Nephron progenitor cell (in vitro differentiated cells): Measurements from ENCODE around the gene OR2A14.
"Not testable (repeated sequence)": the region's sequence is repeated elsewhere in the genome, so short reads cannot be mapped to it uniquely, and the experiment has no call there.

Source experiments
- DNase-seq: peaks from one replicate; pipeline ENCODE4 v3.0.0; 2021
- H3K27ac Mint-ChIP-seq: 2 replicates; pipeline ENCODE4 v1.8.0; 2021; ENCODE audit warnings: mild to moderate bottlenecking, moderate library complexity, mixed read lengths
- H3K27me3 Mint-ChIP-seq: 2 replicates; pipeline ENCODE4 v1.8.0; 2021; ENCODE audit warnings: mild to moderate bottlenecking, low read depth, mixed read lengths; ENCODE audit not compliant: poor library complexity
- H3K36me3 Mint-ChIP-seq: 2 replicates; pipeline ENCODE4 v1.8.0; 2021; ENCODE audit warnings: low read depth, mixed read lengths
- H3K4me1 Mint-ChIP-seq: 2 replicates; pipeline ENCODE4 v1.8.0; 2021; ENCODE audit warnings: mixed read lengths
- H3K4me3 Mint-ChIP-seq: 2 replicates; pipeline ENCODE4 v1.8.0; 2021; ENCODE audit warnings: mild to moderate bottlenecking, moderate library complexity, mixed read lengths
- H3K9me3 Mint-ChIP-seq: 2 replicates; pipeline ENCODE4 v1.8.0; 2021; ENCODE audit warnings: mild to moderate bottlenecking, moderate library complexity, mixed read lengths
- CTCF ChIP-seq: fragments of 200-600 bp; sonication (generic); IDR thresholded peaks from 2 replicates; pipeline ENCODE4 v1.5.0; 2021; ENCODE audit warnings: antibody characterized with exemption

Gene OR2A14

GRCh38 chr7:144158861-144159260 lies 35.9 kb downstream of the OR2A14 start:
- Mint-ChIP-seq H3K9me3 (no peaks in the 10 kb centered on the region), H3K27ac (no peak overlapping the region), H3K4me1 (no peaks in the 10 kb centered on the region), H3K36me3 (no peaks in the 10 kb centered on the region), H3K27me3 (peaks cover 16% of the 10 kb centered on the region), H3K4me3 (no peak overlapping the region)
- TF ChIP-seq CTCF, result no peak
- DNase-seq, result no peak

- Mint-ChIP-seq H3K27ac (no peak overlapping the region), H3K9me3 (no peaks in the 10 kb centered on the region), H3K36me3 (no peaks in the 10 kb centered on the region), H3K4me1 (no peaks in the 10 kb centered on the region), H3K4me3 (no peak overlapping the region), H3K27me3 (peaks cover 3% of the 10 kb centered on the region)
- no peak for DNase-seq
- no peak for TF ChIP-seq CTCF
Measured at GRCh38 chr7:144164784-144165183, 41.8 kb downstream of the OR2A14 start.

GRCh38 chr7:144171594-144172350 lies 48.8 kb downstream of the OR2A14 start:
- not testable (repeated sequence) for H3K4me3 Mint-ChIP-seq, H3K36me3 Mint-ChIP-seq, DNase-seq, H3K27ac Mint-ChIP-seq, H3K27me3 Mint-ChIP-seq, H3K4me1 Mint-ChIP-seq
- peaks cover 14% of the 10 kb centered on the region for H3K9me3 Mint-ChIP-seq

- Mint-ChIP-seq H3K4me3 (no peak overlapping the region), H3K27ac (no peak overlapping the region), H3K9me3 (peaks cover 14% of the 10 kb centered on the region), H3K4me1 (peaks cover 10% of the 10 kb centered on the region), H3K27me3 (peaks cover 5% of the 10 kb centered on the region), H3K36me3 (no peaks in the 10 kb centered on the region)
- DNase-seq, result no peak
- no peak for TF ChIP-seq CTCF
Measured at GRCh38 chr7:144174613-144175012, 51.6 kb downstream of the OR2A14 start.

- not testable (repeated sequence) for H3K9me3 Mint-ChIP-seq, H3K27ac Mint-ChIP-seq, H3K4me3 Mint-ChIP-seq, H3K4me1 Mint-ChIP-seq, H3K36me3 Mint-ChIP-seq, H3K27me3 Mint-ChIP-seq
- DNase-seq, result peak; percentile 9
- peak; percentile 53 for TF ChIP-seq CTCF
Measured at GRCh38 chr7:144178380-144179164, 55.6 kb downstream of the OR2A14 start.

GRCh38 chr7:144179165-144179479 lies 56.1 kb downstream of the OR2A14 start:
- not testable (repeated sequence) for H3K9me3 Mint-ChIP-seq, H3K36me3 Mint-ChIP-seq, H3K4me3 Mint-ChIP-seq, H3K27ac Mint-ChIP-seq, H3K27me3 Mint-ChIP-seq, H3K4me1 Mint-ChIP-seq, DNase-seq
